Measurements from ENCODE around the gene OR10C1. TPM values are rescaled to one million over a fixed set of nuclear protein-coding genes. Genes with fewer than 3 reads are reported as not detected.
"Not testable (repeated sequence)": the region's sequence is repeated elsewhere in the genome, so short reads cannot be mapped to it uniquely, and the experiment has no call there.

OR10C1 gene
- total RNA-seq, 4 donors from 2014 or later: not detected

DNA sequence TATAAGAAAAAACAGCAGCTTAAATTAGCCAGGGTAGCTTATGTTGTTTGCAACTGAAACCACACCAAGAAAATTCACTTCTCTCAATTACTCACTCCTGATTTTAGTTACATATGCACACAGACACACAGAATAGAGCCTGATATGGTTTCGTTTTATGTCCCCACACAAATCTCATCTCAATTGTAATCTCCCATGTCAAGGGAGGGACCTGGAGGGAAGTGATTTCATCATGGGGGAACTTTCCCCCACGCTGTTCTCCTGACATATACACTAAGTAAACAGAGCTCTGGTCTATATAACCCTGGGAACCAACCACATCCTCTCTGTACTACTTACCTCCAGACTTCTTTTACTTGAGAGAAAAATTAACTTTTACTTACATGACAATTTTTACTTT, 14.5 kb upstream of the OR10C1 start:
- no peak for TF ChIP-seq CTCF (IDR thresholded peaks at IDR 0.05)
- no peak for ATAC-seq (ENCODE audit: low FRiP score)
- no peak for DNase-seq (ENCODE audit: low spot score)

DNA sequence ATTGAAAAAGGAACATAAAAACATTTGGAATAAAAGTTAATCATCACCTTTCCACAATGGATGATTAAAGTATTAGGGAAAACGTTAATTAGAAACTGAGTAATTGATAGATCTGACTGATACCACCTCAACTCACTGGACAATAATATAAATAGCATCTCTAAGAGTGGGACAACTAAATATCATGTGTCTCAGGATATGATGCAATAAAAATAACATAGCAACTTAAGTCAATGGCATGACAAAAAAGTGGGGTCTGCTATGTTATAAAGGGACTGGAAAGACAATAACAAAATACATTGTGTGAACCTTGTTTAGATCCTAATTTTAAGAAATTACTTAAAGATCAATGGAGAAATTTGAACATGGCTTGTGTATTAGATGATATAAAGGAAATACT, 14.0 kb upstream of the OR10C1 start:
- no peak for ATAC-seq (ENCODE audit: low FRiP score)

GRCh38 chr6:29426654-29427053, 12.5 kb upstream of the OR10C1 start:
- ATAC-seq (ENCODE audit: low FRiP score) (no peak), DNase-seq (ENCODE audit: low spot score) (no peak)
- no peak for TF ChIP-seq CTCF (IDR thresholded peaks at IDR 0.05)

More for the DNA sequence above, 14.0 kb upstream of the OR10C1 start:
- DNase-seq (ENCODE audit: low spot score): no peak
- no peak for TF ChIP-seq CTCF (IDR thresholded peaks at IDR 0.05)

- not testable (repeated sequence) for DNase-seq (ENCODE audit: low spot score); ATAC-seq (ENCODE audit: low FRiP score)
Observed at GRCh38 chr6:29436730-29437129, 2.4 kb upstream of the OR10C1 start.

DNA sequence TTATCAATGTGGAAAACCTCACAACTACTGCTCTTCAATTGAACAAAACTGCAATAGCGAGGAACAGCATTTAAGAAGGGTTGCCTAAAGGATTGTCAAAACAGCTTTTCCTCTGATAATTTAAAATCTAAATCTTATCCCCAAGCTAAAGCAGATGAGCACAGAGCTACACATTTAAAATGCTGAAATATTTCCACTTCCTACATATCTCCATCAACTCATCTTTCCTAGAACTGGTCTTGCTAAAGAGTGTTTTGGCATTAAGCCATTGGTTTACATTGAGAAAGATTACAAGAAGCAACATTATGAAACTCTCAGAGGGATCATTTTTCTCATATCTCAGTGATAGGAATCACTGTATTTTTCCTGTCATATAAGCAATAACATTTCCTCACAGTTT, 3.6 kb downstream of the OR10C1 start:
- no peak for ATAC-seq (ENCODE audit: low FRiP score)
- TF ChIP-seq CTCF (IDR thresholded peaks at IDR 0.05): no peak
- no peak for DNase-seq (ENCODE audit: low spot score)

DNA sequence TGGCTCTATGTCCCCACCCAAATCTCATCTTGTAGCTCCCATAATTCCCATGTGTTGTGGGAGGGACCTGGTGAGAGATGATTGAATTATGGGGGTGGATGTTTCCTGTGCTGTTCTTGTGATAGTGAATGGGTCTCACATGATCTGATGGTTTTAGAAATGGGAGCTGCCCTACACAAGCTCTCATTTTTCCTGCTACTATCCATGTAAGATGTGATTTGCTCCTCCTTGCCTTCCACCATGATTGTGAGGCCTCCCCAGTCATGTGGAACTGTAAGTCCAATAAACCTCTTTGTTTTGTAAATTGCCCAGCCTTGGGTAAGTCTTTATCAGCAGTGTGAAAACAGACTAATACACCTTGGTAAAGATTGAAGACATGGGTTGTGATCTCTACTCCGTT, 4.9 kb downstream of the OR10C1 start:
- DNase-seq (ENCODE audit: low spot score); ATAC-seq (ENCODE audit: low FRiP score): not testable (repeated sequence)

- TF ChIP-seq CTCF (IDR thresholded peaks at IDR 0.05): no peak
- ATAC-seq (ENCODE audit: low FRiP score) (no peak), DNase-seq (ENCODE audit: low spot score) (no peak)
Observed at GRCh38 chr6:29447670-29448069, 8.6 kb downstream of the OR10C1 start.

DNA sequence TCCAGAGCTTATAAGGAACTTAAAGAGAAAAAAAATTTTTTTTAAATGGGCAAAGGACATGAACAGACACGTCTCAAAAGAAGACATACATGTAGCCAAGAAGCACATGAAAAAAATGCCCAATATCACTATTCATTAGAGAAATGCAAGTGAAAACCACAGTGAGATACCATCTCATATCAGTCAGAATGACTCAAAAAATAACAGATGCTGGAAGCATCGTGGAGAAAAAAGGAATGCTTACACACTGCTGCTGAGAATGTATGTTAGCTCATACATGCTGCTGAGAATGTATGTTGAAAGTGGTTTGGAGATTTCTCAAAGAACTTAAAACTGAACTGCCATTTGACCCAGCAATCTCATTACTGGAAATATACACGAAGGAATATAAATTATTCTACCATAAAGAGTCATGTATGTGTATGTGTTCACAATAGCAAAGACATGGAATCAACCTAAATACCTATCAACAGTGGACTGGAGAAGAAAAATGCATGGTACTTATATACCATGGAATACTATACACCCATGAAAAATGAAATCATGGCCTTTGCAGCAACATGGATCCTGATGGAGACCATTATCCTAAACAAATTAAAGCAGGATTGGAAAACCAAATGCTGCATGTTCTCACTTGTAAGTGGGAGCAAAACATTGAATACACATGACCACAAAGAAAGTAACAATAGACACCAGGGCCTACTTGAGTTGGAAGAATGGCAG, 12.5 kb downstream of the OR10C1 start:
- no peak for TF ChIP-seq CTCF (IDR thresholded peaks at IDR 0.05)
- no peak for ATAC-seq (ENCODE audit: low FRiP score)
- no peak for DNase-seq (ENCODE audit: low spot score)
